Lower leg skin (tissue), 3 donors: ENCODE measurements around the gene QPCTL.

Source experiments
- POLR2A ChIP-seq, 2 donors: fragments of 450-650 bp; IDR thresholded peaks; one replicate each; pipeline ENCODE4 v1.6.1; 2016 to 2017; ENCODE audit warnings: antibody characterized with exemption in 2 of 2, mild to moderate bottlenecking in 1 of 2, moderate library complexity in 1 of 2
- TF ChIP-seq, protein P1 (sequence below), 3 donors: fragments of 450-650 bp; IDR thresholded peaks; one replicate each; pipeline ENCODE4 v1.5.1; 2016; ENCODE audit warnings: antibody characterized with exemption in 3 of 3, mild to moderate bottlenecking in 3 of 3, moderate library complexity in 2 of 3

DNA sequence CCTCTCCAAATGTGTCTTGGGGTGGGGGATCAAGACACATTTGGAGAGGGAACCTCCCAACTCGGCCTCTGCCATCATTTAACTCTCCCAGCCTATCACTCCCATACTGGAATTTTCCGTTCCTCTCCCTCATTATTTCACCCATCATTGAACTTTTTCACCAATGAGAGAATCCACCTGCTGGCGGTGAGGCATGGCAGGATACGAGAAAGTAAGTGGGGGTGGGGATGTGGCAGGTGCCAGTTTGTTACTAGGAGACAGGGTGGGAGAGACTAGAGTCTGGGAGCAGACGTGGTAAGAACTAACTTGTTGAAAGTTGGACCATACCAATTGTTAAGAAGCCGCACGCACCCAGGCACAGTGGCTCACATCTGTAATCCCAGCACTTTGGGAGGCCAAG, 17.5 kb upstream of the QPCTL start:
- TF ChIP-seq, protein P1, sequence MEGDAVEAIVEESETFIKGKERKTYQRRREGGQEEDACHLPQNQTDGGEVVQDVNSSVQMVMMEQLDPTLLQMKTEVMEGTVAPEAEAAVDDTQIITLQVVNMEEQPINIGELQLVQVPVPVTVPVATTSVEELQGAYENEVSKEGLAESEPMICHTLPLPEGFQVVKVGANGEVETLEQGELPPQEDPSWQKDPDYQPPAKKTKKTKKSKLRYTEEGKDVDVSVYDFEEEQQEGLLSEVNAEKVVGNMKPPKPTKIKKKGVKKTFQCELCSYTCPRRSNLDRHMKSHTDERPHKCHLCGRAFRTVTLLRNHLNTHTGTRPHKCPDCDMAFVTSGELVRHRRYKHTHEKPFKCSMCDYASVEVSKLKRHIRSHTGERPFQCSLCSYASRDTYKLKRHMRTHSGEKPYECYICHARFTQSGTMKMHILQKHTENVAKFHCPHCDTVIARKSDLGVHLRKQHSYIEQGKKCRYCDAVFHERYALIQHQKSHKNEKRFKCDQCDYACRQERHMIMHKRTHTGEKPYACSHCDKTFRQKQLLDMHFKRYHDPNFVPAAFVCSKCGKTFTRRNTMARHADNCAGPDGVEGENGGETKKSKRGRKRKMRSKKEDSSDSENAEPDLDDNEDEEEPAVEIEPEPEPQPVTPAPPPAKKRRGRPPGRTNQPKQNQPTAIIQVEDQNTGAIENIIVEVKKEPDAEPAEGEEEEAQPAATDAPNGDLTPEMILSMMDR (IDR thresholded peaks at IDR 0.05): no peak
- no peak for TF ChIP-seq POLR2A (IDR thresholded peaks at IDR 0.05)
